H1 (cell line): Measurements from ENCODE around the gene DNAAF5. TPM values are rescaled to one million over a fixed set of nuclear protein-coding genes. Genes with fewer than 3 reads are reported as not detected.

Source experiments
- CTCF ChIA-PET: fragments of 300-600 bp; sonication (Branson Sonifier 250); formaldehyde crosslinking; loops from one replicate; lab custom pipeline; 2021; ENCODE audit not compliant: partially characterized antibody; lab: Charles Lee
- POLR2A ChIA-PET: fragments of 300-600 bp; sonication (Branson Sonifier 250); formaldehyde crosslinking; loops from one replicate; lab custom pipeline; 2021; ENCODE audit warnings: inconsistent platforms; ENCODE audit not compliant: partially characterized antibody; lab: Charles Lee
- DNase-seq, 2 experiments: peaks; one replicate each; pipeline versions ENCODE4 v3.0.0 to v3.0.0-alpha.2; 2010 to 2022; ENCODE audit warnings: low spot score in 2 of 2, low read depth in 1 of 2, mixed read lengths in 1 of 2
- FAIRE-seq: peaks from 2 replicates; lab custom pipeline; 2011; peaks lifted over from hg19 to GRCh38; lab: Jason Lieb, UNC
- H2AFZ ChIP-seq: 2 replicates; pipeline ENCODE4 v1.8.1; 2012; ENCODE audit warnings: low read length, inconsistent platforms
- H2AK5ac ChIP-seq: 2 replicates; pipeline ENCODE4 v1.6.1; 2013; ENCODE audit warnings: low read depth, low read length
- H2BK120ac ChIP-seq: replicated peaks from 2 replicates; pipeline ENCODE3; 2013; ENCODE audit warnings: low read depth, low read length, inconsistent platforms
- H2BK12ac ChIP-seq: 2 replicates; pipeline ENCODE4 v1.6.1; 2013; ENCODE audit warnings: low read depth, low read length
- H2BK15ac ChIP-seq: 2 replicates; pipeline ENCODE4 v1.6.1; 2013; ENCODE audit warnings: low read length
- H2BK20ac ChIP-seq: 2 replicates; pipeline ENCODE4 v1.6.1; 2013; ENCODE audit warnings: low read length
- H2BK5ac ChIP-seq: 2 replicates; pipeline ENCODE4 v1.6.1; 2013; ENCODE audit warnings: low read depth, low read length
- H3K14ac ChIP-seq: 2 replicates; pipeline ENCODE4 v1.6.1; 2013; ENCODE audit warnings: inconsistent platforms; ENCODE audit not compliant: insufficient read length
- H3K18ac ChIP-seq: 2 replicates; pipeline ENCODE4 v1.6.1; 2013; ENCODE audit warnings: low read length; ENCODE audit errors: extremely low read depth
- H3K23ac ChIP-seq: 2 replicates; pipeline ENCODE4 v1.6.1; 2013; ENCODE audit warnings: inconsistent platforms; ENCODE audit not compliant: insufficient read length
- H3K23me2 ChIP-seq: 2 replicates; pipeline ENCODE4 v1.6.1; 2013; ENCODE audit warnings: low read depth, low read length
- H3K27ac ChIP-seq: 2 replicates; pipeline ENCODE4 v1.6.1; 2011; ENCODE audit warnings: low read depth, low read length, inconsistent platforms
- H3K27me3 ChIP-seq, 4 experiments: replicated peaks in 1 of 4; 1 replicate in 1 of 4; 2 replicates in 3 of 4; pipeline versions ENCODE4 v1.6.1 to v1.8.1; 2011 to 2013; ENCODE audit warnings: low read length in 3 of 4, mild to moderate bottlenecking in 3 of 4, inconsistent platforms in 2 of 4, mixed read lengths in 2 of 4, moderate library complexity in 1 of 4; ENCODE audit not compliant: control insufficient read depth in 3 of 4, insufficient read depth in 3 of 4; ENCODE audit errors: extremely low read depth in 1 of 4
- H3K36me3 ChIP-seq, 4 experiments: 2 replicates each; pipeline versions ENCODE4 v1.6.1 to v1.8.1; 2011 to 2013; ENCODE audit warnings: mild to moderate bottlenecking in 4 of 4, low read length in 3 of 4, moderate library complexity in 2 of 4, control low read depth in 1 of 4, inconsistent platforms in 1 of 4; ENCODE audit not compliant: insufficient read depth in 4 of 4, control insufficient read depth in 2 of 4
- H3K4ac ChIP-seq: replicated peaks from 2 replicates; pipeline ENCODE3; 2013; ENCODE audit warnings: low read length, low read depth, mixed read lengths, inconsistent platforms; ENCODE audit not compliant: insufficient read length
- H3K4me1 ChIP-seq, 4 experiments: replicated peaks in 1 of 4; 1 replicate in 1 of 4; 2 replicates in 3 of 4; pipeline versions ENCODE4 v1.6.1 to v1.8.1; 2011 to 2013; ENCODE audit warnings: low read length in 3 of 4, inconsistent platforms in 2 of 4, mixed read lengths in 1 of 4; ENCODE audit not compliant: insufficient read depth in 4 of 4, control insufficient read depth in 3 of 4
- H3K4me2 ChIP-seq, 2 experiments: 2 replicates each; pipeline versions ENCODE4 v1.6.1 to v1.8.1; 2011 to 2013; ENCODE audit warnings: low read depth in 2 of 2, low read length in 2 of 2, control low read depth in 1 of 2, inconsistent platforms in 1 of 2, mild to moderate bottlenecking in 1 of 2; ENCODE audit not compliant: insufficient read depth in 1 of 2
- H3K4me3 ChIP-seq, 4 experiments: fragments of 200-600, 300-600 bp in 1 of 4; sonication (generic), shearing (Covaris generic), sonication (Bioruptor Twin) in 1 of 4; 2 replicates each; pipeline versions ENCODE4 v1.5.1 to v1.8.1; 2011 to 2016; ENCODE audit warnings: low read length in 4 of 4, low read depth in 3 of 4, control low read depth in 2 of 4, inconsistent platforms in 2 of 4, mild to moderate bottlenecking in 2 of 4, mixed read lengths in 1 of 4, moderate library complexity in 1 of 4; ENCODE audit not compliant: insufficient read depth in 2 of 4; ENCODE audit errors: extremely low read depth in 1 of 4
- H3K56ac ChIP-seq: replicated peaks from 2 replicates; pipeline ENCODE3; 2013; ENCODE audit warnings: low read depth, mild to moderate bottlenecking, mixed read lengths, low read length, inconsistent platforms; ENCODE audit not compliant: insufficient read length
- H3K79me1 ChIP-seq: 2 replicates; pipeline ENCODE4 v1.6.1; 2013; ENCODE audit warnings: low read depth, low read length, control low read depth
- H3K79me2 ChIP-seq, 2 experiments: 2 replicates each; pipeline versions ENCODE4 v1.6.1 to v1.8.1; 2012 to 2013; ENCODE audit warnings: low read length in 2 of 2, mild to moderate bottlenecking in 2 of 2, inconsistent platforms in 1 of 2; ENCODE audit not compliant: insufficient read depth in 2 of 2, control insufficient read depth in 1 of 2
- H3K9ac ChIP-seq, 4 experiments: replicated peaks in 1 of 4; 1 replicate in 1 of 4; 2 replicates in 3 of 4; pipeline versions ENCODE4 v1.6.1 to v1.8.1; 2011 to 2013; ENCODE audit warnings: low read depth in 3 of 4, low read length in 3 of 4, control low read depth in 2 of 4, mild to moderate bottlenecking in 2 of 4, moderate library complexity in 2 of 4, inconsistent platforms in 1 of 4; ENCODE audit errors: extremely low read depth in 1 of 4
- H3K9me3 ChIP-seq, 2 experiments: 2 replicates each; pipeline versions ENCODE4 v1.6.1 to v1.8.1; 2012 to 2013; ENCODE audit warnings: mild to moderate bottlenecking in 2 of 2, moderate library complexity in 2 of 2, control low read depth in 1 of 2, inconsistent platforms in 1 of 2, low read depth in 1 of 2, low read length in 1 of 2, mixed read lengths in 1 of 2; ENCODE audit not compliant: insufficient read depth in 2 of 2
- H4K20me1 ChIP-seq, 2 experiments: replicated peaks in 1 of 2; 2 replicates each; pipeline versions ENCODE3 to v1.8.1; 2011 to 2013; ENCODE audit warnings: inconsistent platforms in 2 of 2, low read length in 2 of 2, mild to moderate bottlenecking in 1 of 2; ENCODE audit not compliant: insufficient read depth in 2 of 2, control insufficient read depth in 1 of 2
- H4K5ac ChIP-seq: 2 replicates; pipeline ENCODE4 v1.6.1; 2013; ENCODE audit warnings: low read length, low read depth, mixed read lengths, inconsistent platforms; ENCODE audit not compliant: insufficient read length
- H4K8ac ChIP-seq: 2 replicates; pipeline ENCODE4 v1.8.0; 2013; ENCODE audit warnings: mild to moderate bottlenecking, moderate library complexity, low read length, inconsistent platforms; ENCODE audit not compliant: insufficient read depth; ENCODE audit errors: extremely low read depth
- H4K91ac ChIP-seq: replicated peaks from 2 replicates; pipeline ENCODE3; 2013; ENCODE audit warnings: low read length, mixed read lengths, inconsistent platforms; ENCODE audit not compliant: insufficient read length
- YY1 ChIP-seq: IDR thresholded peaks from 2 replicates; pipeline ENCODE4 v1.6.1; 2011; ENCODE audit warnings: low read depth, mild to moderate bottlenecking, low read length
- WGBS, 2 experiments: shearing (Covaris generic) in 1 of 2; methylation state at CpG; one replicate each; pipeline versions ENCODE4 v1.1.6 to v1.1.7; 2013 to 2015; ENCODE audit warnings: low lambda C conversion rate in 2 of 2, mixed read lengths in 2 of 2, inconsistent platforms in 1 of 2, low coverage in 1 of 2, missing lambda C conversion rate in 1 of 2; ENCODE audit not compliant: insufficient replicate concordance in 2 of 2, insufficient coverage in 1 of 2, insufficient read length in 1 of 2; ENCODE audit errors: extremely low coverage in 1 of 2, missing lambda C conversion rate in 1 of 2; 5-methylcytosine and 5-hydroxymethylcytosine counted together
- polyA plus RNA-seq, 7 experiments: library from polyadenylated mRNA; depleted of rRNA in 3 of 7; stranded (reverse) in 5 of 7; unstranded in 2 of 7; fragments of >200 nt in 5 of 7; fragments of 200-250 nt in 2 of 7; gene quantifications; 1 replicate in 5 of 7; 2 replicates in 1 of 7; 4 replicates in 1 of 7; pipeline versions ENCODE4 v1.2.1 to v1.2.3, GENCODE V29; 2011 to 2013; ENCODE audit warnings: missing spikeins in 2 of 7, mixed read lengths in 2 of 7
- total RNA-seq: library from RNA; stranded (reverse); fragmentation: NEBNext Ultra II Directional; extraction: Animal tissue kit (Norgen Biotek cat#: 25700); gene quantifications from 2 replicates; pipeline ENCODE4 v1.2.1, GENCODE V29; 2021

Gene DNAAF5
- total and polyA plus RNA-seq, 2 of the 8 experiments (the other 6 are each of a cell fraction or from before 2014, with no cell fraction given) = 55.1 to 95.9 TPM

- Histone ChIP-seq H3K27me3 (no peaks in the 10 kb centered on the region; a peak in 1 of 7 replicates), H2BK120ac (no peak overlapping the region), H2AK5ac (no peak overlapping the region), H4K5ac (no peak overlapping the region), H3K23me2 (no peaks in the 10 kb centered on the region), H3K9me3 (no peaks in the 10 kb centered on the region), H4K8ac (no peak overlapping the region), H3K4ac (no peak overlapping the region), H3K27ac (no peak overlapping the region), H2BK12ac (no peak overlapping the region), H3K79me1 (peaks cover 3% of the 10 kb centered on the region), H3K79me2 (peaks cover 0 to 17% of the 10 kb centered on the region in 2 experiments; a peak in 2 of 4 replicates), H4K20me1 (peaks cover 1 to 20% of the 10 kb centered on the region in 2 experiments), H3K36me3 (peaks cover 8 to 14% (median 12%) of the 10 kb centered on the region in 4 experiments), H3K14ac (no peak overlapping the region), H2BK15ac (no peak overlapping the region), H3K4me3 (no peak overlapping the region), H2BK5ac (peak overlapping the region; percentile 49; the same call in 1 of the 2 replicates), H3K23ac (no peak overlapping the region), H3K18ac (no peak overlapping the region), H2BK20ac (no peak overlapping the region), H3K4me1 (no peaks in the 10 kb centered on the region), H3K4me2 (no peak overlapping the region), H2AFZ (no peak overlapping the region), H3K56ac (no peak overlapping the region), H3K9ac (no peak overlapping the region), H4K91ac (no peak overlapping the region)
- CTCF ChIA-PET = interaction anchor here (1.4 kb wide), 1 partner anchor 14 kb away, joined by 4 read pairs; no protein-coding TSS in a partner anchor
- 95% methylated on average over 26 of the region's 26 CpGs; no CpG with 5 or more reads in 1 of the 2 experiments for WGBS, 2 experiments
- TF ChIP-seq YY1 = no peak
- DNase-seq = no peak
- no peak for FAIRE-seq
- POLR2A ChIA-PET = no interaction called here
Observed at GRCh38 chr7:750111-750905, 23.8 kb downstream of the DNAAF5 start.
